GM19328 (cell line): ENCODE measurements around the gene CDK12.
"Not testable (repeated sequence)": the region's sequence is repeated elsewhere in the genome, so short reads cannot be mapped to it uniquely, and the experiment has no call there.

ENCODE experiments used
- ATAC-seq: cut with Tn5 transposase; IDR thresholded peaks from one replicate; pipeline ENCODE4 v1.9.1; 2021; ENCODE audit warnings: mild to moderate bottlenecking, moderate library complexity; ENCODE audit not compliant: unreplicated experiment

The CDK12 gene

DNA sequence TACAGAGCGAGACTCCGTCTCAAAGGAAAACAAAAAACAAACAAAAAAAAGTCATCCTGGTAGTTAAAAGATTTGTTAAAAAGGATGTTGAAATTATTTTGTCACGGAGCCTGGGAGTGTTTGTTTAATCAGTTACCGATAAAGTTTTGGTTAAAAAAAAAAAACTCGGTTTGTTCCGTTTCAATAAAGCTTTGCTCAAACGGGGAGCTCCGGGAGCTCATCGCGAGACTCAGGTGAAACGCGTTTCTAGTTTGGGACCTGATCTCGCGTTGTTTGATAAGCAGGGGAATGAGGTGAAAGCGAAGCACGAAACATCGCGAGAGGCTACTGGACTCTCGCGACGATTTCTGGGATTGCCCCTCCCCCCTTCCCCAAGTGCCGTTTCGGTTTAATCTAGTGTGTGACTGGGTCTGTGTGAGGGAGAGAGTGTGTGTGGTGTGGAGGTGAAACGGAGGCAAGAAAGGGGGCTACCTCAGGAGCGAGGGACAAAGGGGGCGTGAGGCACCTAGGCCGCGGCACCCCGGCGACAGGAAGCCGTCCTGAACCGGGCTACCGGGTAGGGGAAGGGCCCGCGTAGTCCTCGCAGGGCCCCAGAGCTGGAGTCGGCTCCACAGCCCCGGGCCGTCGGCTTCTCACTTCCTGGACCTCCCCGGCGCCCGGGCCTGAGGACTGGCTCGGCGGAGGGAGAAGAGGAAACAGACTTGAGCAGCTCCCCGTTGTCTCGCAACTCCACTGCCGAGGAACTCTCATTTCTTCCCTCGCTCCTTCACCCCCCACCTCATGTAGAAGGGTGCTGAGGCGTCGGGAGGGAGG lies at the start of gene CDK12:
Gene CDK12 (plus strand): TSS at position 374 of the 813 bp plus-strand sequence. CDS start 586 bp downstream, outside the sequence.
- peak; percentile 49 for ATAC-seq

DNA sequence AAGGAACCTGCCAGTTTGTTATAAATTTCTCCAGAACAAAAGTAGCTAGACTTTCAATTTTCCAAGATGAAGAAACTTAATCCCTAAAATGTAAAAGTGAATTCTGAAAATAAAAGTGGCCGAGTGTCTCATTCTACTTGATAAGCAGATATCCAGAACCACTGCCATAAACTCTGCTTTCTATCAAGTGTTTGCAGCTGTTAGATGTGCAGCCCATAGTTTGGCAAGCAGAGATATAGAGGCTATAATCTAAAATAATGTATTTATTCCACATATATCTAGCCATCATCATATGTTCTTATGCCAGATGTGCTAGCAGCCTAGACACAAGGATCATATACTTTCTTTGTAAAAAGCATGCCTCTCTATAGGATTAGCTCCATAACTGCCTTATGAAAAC lies 45.1 kb upstream of the CDK12 start:
- ATAC-seq, result no peak

DNA sequence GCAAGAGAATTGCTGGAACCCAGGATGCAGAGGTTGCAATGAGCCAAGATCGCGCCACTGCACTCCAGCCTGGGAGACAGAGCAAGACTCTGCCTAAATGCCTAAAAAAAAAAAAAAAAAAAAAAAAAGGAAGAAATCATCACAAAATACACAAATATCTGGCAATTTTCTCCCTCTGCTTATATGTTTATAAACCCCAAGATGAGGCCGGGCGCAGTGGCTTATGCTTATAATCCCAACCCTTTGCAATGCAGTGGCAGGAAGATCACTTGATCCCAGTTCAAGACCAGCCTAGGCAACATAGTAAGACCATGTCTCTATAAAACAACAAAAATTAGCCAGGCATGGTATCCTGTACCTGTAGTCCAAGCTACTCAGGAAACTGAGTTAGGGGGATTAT lies 31.7 kb upstream of the CDK12 start:
- no peak for ATAC-seq

DNA sequence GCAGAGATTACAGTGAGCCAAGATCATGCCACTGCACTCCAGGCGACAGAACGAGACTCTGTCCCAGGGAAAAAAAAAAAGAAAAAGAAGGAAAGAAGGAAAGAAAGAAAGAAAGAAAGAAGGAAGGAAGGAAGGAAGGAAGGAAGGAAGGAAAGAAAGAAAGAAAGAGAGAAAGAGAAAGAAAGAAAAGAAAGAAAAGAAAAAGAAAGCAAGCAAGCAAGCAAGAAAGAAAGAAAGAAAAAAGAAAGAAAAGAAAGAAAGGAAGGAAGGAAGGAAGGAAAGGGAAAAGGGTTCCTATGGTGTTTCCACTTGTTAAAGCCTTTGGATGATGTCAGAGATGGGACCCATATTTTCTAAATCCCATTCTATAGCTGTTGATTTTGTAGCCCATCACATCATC lies 21.4 kb upstream of the CDK12 start:
- ATAC-seq, result not testable (repeated sequence)

DNA sequence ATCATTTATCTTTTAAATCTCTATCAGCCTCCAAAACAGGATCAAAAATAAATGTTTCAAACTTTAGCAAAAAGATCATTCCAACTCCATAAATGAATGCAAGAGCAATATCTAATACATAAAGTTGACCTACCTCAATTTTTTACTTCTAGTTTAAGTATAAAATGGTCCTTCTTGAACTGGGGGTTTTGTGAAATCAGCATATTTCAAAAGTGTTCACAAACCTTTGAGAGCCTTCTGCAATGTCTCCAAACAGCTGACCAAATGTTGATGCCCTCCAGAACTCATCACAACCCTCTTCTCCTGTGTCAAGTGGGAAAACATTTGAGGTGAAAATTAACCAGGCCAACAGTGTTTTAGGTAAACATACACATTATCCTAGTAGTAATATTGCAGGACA lies 18.0 kb upstream of the CDK12 start:
- no peak for ATAC-seq

- no peak for ATAC-seq
Measured at GRCh38 chr17:39447561-39447960, 13.7 kb upstream of the CDK12 start.

GRCh38 chr17:39450051-39450450 lies 11.2 kb upstream of the CDK12 start:
- no peak for ATAC-seq

DNA sequence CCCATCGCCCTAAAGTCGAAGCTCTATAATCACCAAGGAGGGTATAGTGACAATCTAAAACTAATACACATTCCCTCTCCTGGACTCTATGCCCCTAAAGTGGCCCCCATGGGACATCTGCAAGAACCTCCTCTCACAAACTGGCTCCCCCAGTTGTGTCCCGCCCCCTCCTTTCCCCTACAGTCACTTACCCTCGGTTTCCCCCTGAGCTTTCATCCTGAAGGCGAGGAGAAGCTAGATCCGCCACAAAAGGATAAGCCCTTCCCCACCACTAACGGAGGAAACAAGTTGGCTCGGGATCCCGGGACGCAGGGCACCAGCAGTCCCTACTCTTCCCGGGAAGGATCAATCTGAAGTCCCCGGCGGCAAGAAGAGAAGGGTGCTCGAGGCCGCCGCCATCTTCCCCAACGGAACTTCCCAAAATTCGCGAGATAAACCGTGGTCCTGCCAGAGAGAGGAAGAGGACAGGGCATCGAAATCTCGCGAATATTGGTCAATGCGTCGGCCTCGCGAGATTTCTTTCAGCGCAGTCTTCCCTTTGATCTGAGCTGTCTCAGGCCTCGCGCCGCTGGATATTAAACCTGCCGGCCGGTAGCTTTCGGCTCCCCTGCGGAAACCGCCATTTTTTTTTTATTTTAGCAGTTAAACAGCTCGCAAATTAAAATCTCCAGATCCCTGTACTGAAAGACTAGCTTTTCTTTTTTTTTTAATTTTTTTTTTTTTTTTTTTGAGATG lies 10.3 kb upstream of the CDK12 start, which contains the start of gene MED1:
Gene MED1 (minus strand): TSS at position 417 of the 735 bp plus-strand sequence. CDS start 201 bp downstream, at position 216.
- ATAC-seq, result peak; percentile 85

GRCh38 chr17:39455919-39456318 lies 5.4 kb upstream of the CDK12 start:
- no peak for ATAC-seq

DNA sequence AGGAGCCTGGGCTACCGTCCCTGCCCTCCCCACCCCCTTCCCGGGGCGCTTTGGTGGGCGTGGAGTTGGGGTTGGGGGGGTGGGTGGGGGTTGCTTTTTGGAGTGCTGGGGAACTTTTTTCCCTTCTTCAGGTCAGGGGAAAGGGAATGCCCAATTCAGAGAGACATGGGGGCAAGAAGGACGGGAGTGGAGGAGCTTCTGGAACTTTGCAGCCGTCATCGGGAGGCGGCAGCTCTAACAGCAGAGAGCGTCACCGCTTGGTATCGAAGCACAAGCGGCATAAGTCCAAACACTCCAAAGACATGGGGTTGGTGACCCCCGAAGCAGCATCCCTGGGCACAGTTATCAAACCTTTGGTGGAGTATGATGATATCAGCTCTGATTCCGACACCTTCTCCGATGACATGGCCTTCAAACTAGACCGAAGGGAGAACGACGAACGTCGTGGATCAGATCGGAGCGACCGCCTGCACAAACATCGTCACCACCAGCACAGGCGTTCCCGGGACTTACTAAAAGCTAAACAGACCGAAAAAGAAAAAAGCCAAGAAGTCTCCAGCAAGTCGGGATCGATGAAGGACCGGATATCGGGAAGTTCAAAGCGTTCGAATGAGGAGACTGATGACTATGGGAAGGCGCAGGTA lies 762 bp downstream of the CDK12 start:
- ATAC-seq, result no peak

GRCh38 chr17:39462631-39463375 lies 1.5 kb downstream of the CDK12 start:
- no peak for ATAC-seq

GRCh38 chr17:39464639-39465181 lies 3.4 kb downstream of the CDK12 start:
- not testable (repeated sequence) for ATAC-seq

DNA sequence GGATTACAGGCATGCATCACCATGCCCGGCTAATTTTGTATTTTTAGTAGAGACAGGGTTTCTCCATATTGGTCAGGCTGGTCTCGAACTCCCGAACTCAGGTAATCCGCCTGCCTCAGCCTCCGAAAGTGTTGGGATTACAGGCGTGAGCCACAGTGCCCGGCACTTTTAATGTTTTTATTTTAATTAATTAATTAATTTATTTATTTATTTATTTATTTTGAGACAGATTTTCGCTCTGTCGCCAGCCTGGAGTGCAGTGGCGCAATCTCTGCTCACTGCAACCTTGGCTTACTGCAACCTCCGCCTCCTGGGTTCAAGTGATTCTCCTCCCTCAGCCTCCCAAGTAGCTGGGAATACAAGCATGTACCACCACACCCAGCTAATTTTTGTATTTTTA lies 7.3 kb downstream of the CDK12 start:
- not testable (repeated sequence) for ATAC-seq

DNA sequence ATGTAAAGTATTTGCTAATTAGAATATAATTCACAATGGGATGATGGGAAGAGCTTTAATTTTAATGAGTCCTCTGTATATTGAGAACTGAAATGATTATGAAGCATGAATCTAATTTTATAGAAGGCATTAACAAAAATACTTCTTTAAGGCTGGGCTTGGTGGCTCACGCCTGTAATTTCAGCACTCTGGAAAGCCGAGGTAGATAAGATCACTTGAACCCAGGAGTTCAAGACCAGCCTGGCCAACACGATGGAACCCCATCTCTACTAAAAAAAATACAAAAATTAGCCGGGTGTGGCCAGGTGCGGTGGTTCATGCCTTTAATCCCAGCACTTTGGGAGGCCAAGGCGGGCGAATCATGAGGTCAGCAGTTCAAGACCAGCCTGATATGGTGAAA lies 12.0 kb downstream of the CDK12 start:
- ATAC-seq, result no peak

DNA sequence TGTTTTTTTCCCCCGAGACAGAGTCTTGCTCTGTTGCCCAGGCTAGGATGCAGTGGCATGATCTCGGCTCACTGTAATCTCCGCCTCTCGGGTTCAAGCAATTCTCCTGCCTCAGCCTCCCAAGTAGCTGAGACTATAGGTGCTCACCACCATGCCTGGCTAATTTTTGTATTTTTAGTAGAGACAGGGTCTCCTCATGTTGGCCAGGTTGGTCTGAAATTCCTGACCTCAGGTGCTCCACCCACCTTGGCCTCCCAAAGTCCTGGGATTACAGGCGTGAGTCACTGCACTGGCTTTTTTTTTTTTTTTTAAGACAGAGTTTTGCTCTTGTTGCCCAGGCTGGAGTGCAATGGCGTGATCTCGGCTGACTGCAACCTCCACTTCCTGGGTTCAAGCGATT lies 18.3 kb downstream of the CDK12 start:
- not testable (repeated sequence) for ATAC-seq

GRCh38 chr17:39483506-39483905 lies 22.2 kb downstream of the CDK12 start:
- no peak for ATAC-seq

DNA sequence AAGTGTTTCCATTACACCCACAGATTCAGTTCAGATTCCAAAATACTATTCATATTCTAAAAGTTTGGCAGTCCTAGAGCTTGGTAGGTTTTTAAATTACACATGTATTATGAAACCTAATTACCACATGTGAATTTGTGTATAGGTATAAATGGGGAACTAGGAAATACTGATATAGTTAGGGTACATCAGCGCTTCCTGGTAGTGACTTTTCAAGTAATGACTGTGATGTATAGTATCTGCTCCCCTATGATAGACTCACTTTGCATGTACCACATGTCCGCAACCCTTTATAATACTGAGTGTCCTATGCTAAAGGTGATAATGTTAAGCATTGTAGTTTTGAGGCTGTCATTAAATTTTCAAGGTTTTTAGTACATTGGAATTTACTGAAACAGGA lies 22.9 kb downstream of the CDK12 start:
- no peak for ATAC-seq

- ATAC-seq, result no peak
Measured at GRCh38 chr17:39485555-39485954, 24.3 kb downstream of the CDK12 start.

DNA sequence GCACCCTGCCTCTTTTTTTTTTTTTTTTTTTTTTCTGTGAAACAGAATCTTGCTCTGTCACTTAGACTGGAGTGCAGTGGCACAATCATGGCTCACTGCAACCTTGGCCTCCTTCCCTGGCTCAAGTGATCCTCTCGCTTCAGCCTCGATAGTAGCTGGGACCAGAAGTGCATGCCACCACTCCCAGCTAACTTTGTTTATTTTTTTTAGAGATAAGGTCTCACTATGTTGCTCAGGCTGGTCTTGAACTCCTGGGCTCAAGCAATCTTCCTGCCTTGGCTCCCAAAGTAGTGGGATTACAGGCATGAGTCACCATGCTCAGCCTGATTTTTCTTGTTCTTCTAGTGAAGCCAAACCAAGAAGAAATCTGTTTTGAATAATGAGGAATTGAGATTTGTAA lies 25.0 kb downstream of the CDK12 start:
- ATAC-seq, result no peak

DNA sequence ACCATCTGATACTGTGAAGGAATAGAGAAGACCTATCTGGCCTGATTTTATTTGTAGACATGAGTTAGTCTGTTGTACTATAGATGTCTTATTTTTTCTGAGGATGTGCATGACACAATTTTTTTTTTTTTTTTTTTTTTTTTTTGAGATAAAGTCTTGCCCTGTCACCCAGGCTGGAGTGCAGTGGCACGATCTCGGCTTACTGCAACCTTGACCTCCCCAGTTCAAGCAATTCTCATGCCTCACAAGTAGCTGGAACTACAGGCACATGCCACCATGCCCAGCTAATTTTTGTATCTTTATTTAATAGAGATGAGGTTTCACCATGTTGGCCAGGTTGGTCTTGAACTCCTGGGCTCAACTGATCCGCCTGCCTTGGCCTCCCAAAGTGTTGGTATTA lies 26.2 kb downstream of the CDK12 start:
- ATAC-seq, result not testable (repeated sequence)

DNA sequence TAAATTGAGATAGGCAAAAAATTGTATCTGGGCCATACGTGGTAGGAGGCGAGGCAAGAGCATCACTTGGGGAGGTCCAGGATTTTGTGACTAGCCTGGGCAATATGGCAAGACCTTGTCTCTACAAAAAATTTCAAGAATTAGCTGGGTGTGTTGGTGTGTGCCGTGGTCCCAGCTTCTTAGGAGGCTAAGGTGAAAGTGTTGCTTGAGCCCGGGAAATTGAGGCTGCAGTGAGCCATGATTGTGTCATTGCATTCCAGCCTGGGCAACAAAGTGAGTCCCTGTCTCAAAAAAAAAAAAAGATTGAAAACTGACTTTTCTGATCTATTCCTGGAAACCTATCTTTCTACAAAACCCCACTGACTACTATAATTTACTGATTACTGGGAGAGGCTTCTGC lies 26.7 kb downstream of the CDK12 start:
- no peak for ATAC-seq
